ENCODE results near the gene PCYT1A.

The PCYT1A gene

GRCh38 chr3:196281962-196282361, 5.6 kb downstream of the PCYT1A start:
- TF ChIP-seq POLR2AphosphoS5 (IDR thresholded peaks at IDR 0.05; ENCODE audit: low read depth, low read length) (no peak), FOXP2 (optimal IDR thresholded peaks at IDR 0.05; ENCODE audit: borderline replicate concordance, extremely low read depth, extremely low read length, insufficient read depth) (no peak)

DNA sequence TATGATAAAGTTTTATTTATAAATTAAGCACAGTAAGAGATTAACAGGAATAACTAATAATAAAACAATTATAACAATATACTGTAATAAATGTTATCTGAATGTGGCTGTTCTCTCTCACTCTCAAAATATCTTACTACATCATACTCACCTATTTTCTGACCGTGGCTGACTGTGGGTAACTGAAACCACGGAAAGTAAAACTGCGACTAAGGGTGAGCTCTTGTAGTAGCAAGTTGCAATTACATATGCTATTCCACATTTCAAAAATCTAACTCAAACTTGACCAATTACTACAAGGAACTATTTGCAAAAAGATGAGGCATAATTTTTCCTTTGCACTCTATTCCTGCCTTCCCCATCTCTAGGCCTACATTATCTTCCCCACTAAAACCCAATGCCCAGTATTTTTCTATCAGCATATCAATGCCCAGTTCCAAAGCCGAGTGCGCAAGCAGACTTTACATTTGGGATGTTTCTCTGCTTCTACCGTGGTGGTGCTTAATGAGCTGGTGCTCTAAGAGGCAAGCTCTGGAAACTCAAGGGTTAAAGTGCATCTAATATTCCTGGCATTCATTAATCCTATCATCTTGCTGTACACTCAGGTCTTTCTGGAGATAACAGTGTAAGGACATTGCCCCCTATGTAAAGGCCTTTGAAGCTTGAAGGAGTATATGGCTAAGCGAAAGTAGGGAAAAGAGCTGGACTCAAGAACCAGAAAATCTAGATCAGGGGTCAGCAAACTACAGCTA, 6.7 kb downstream of the PCYT1A start:
- TF ChIP-seq TAF1 (IDR thresholded peaks at IDR 0.05; ENCODE audit: borderline replicate concordance, insufficient read depth, low read length), result no peak
- TF ChIP-seq, protein P1, sequence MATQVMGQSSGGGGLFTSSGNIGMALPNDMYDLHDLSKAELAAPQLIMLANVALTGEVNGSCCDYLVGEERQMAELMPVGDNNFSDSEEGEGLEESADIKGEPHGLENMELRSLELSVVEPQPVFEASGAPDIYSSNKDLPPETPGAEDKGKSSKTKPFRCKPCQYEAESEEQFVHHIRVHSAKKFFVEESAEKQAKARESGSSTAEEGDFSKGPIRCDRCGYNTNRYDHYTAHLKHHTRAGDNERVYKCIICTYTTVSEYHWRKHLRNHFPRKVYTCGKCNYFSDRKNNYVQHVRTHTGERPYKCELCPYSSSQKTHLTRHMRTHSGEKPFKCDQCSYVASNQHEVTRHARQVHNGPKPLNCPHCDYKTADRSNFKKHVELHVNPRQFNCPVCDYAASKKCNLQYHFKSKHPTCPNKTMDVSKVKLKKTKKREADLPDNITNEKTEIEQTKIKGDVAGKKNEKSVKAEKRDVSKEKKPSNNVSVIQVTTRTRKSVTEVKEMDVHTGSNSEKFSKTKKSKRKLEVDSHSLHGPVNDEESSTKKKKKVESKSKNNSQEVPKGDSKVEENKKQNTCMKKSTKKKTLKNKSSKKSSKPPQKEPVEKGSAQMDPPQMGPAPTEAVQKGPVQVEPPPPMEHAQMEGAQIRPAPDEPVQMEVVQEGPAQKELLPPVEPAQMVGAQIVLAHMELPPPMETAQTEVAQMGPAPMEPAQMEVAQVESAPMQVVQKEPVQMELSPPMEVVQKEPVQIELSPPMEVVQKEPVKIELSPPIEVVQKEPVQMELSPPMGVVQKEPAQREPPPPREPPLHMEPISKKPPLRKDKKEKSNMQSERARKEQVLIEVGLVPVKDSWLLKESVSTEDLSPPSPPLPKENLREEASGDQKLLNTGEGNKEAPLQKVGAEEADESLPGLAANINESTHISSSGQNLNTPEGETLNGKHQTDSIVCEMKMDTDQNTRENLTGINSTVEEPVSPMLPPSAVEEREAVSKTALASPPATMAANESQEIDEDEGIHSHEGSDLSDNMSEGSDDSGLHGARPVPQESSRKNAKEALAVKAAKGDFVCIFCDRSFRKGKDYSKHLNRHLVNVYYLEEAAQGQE (IDR thresholded peaks at IDR 0.05; ENCODE audit: insufficient read depth in 1 of 2, low read depth in 2 of 2, low read length in 2 of 2), result no peak
- no peak for TF ChIP-seq POLR2AphosphoS5 (IDR thresholded peaks at IDR 0.05; ENCODE audit: low read depth, low read length)
- TF ChIP-seq SIN3A (IDR thresholded peaks at IDR 0.05; ENCODE audit: borderline replicate concordance, insufficient read depth, low read length), result no peak
- TF ChIP-seq FOXP2 (optimal IDR thresholded peaks at IDR 0.05; ENCODE audit: borderline replicate concordance, extremely low read depth, extremely low read length, insufficient read depth), result no peak

DNA sequence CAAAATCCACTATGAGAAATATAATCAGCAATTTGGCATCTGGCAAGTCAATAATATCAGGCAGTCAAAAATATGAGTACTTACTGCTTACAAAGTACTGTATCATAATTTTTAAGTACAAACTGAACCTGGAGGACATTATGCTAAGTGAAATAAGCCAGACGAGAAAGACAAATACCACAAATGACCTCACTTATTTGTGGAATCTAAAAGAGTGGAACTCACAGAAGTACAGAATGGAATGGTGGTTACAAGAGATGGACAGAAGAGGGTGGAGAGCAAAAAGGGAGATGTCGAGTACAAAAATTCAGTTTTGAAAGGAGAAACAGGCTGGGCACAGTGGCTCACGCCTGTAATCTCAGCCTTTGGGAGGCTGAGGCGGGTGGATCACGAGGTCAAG, 12.4 kb downstream of the PCYT1A start:
- no peak for TF ChIP-seq SIN3A (IDR thresholded peaks at IDR 0.05; ENCODE audit: borderline replicate concordance, insufficient read depth, low read length)
- TF ChIP-seq TAF1 (IDR thresholded peaks at IDR 0.05; ENCODE audit: borderline replicate concordance, insufficient read depth, low read length), result no peak
- no peak for TF ChIP-seq FOXP2 (optimal IDR thresholded peaks at IDR 0.05; ENCODE audit: borderline replicate concordance, extremely low read depth, extremely low read length, insufficient read depth)
- no peak for TF ChIP-seq POLR2AphosphoS5 (IDR thresholded peaks at IDR 0.05; ENCODE audit: low read depth, low read length)
- TF ChIP-seq, protein P1 (IDR thresholded peaks at IDR 0.05; ENCODE audit: insufficient read depth in 1 of 2, low read depth in 2 of 2, low read length in 2 of 2), result no peak

DNA sequence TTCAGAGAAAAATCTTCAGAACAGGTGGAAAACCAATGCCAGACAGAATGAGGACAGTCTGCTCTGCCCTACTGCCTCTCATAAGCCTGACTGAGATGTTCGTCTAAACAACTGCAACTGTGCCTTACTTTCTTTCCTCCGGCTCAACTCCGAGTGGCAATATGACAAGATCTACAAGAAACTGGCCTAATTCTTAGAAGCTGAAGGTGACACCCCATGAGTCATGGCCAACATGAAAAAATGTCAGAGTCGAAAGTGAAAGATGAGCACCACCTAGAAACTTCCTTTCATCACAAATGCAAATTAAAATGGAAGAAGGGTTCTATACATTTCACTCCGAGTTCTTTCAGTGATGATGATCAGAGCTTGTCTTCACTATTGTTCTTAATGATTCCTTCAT, 12.9 kb downstream of the PCYT1A start:
- TF ChIP-seq POLR2AphosphoS5 (IDR thresholded peaks at IDR 0.05; ENCODE audit: low read depth, low read length), result no peak
- no peak for TF ChIP-seq TAF1 (IDR thresholded peaks at IDR 0.05; ENCODE audit: borderline replicate concordance, insufficient read depth, low read length)
- TF ChIP-seq, protein P1 (IDR thresholded peaks at IDR 0.05; ENCODE audit: insufficient read depth in 1 of 2, low read depth in 2 of 2, low read length in 2 of 2), result no peak
- no peak for TF ChIP-seq SIN3A (IDR thresholded peaks at IDR 0.05; ENCODE audit: borderline replicate concordance, insufficient read depth, low read length)
- TF ChIP-seq FOXP2 (optimal IDR thresholded peaks at IDR 0.05; ENCODE audit: borderline replicate concordance, extremely low read depth, extremely low read length, insufficient read depth), result no peak

DNA sequence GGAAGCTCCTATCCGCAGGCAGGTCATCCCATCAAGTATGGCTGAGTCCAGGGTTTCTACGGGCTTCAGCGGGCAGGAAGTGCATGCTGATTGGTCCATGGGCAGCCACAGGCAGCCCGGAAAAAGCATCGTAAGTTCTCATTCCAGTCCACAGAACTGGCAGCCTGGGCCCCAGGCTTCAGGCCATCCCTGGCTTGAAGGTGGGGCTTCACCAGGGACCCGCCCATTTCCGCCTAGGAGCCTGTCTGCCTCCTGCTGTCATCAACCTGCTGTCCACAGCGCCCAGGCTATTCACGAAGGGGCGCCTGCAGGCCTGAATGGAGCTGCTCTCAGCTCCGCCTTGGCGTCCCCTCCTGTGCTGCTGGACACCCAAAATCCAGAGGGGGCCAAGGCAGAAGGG, 13.9 kb downstream of the PCYT1A start:
- TF ChIP-seq SIN3A (IDR thresholded peaks at IDR 0.05; ENCODE audit: borderline replicate concordance, insufficient read depth, low read length) (no peak), POLR2AphosphoS5 (IDR thresholded peaks at IDR 0.05; ENCODE audit: low read depth, low read length) (no peak), FOXP2 (optimal IDR thresholded peaks at IDR 0.05; ENCODE audit: borderline replicate concordance, extremely low read depth, extremely low read length, insufficient read depth) (no peak)

DNA sequence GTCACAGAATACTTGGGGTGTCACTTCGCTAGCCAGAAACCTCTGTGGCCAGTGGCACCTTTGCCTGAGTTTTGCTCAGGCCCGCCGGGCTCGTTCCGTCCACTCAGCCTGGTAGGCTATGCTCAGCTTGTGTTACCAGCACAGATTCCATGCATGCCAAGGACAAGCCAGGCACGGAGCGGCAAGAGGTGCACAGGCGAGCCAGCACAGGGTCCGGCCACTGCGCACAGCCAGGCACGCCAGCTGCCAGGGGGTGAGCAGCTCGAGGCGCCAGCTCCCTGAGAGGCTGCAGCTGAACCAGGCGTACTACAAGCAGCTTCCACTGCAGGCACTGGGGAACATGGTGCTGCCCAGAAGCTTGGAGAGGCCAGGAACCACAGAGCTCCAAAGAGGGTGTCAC, 14.7 kb downstream of the PCYT1A start:
- TF ChIP-seq SIN3A (IDR thresholded peaks at IDR 0.05; ENCODE audit: borderline replicate concordance, insufficient read depth, low read length), result no peak
- TF ChIP-seq, protein P1 (IDR thresholded peaks at IDR 0.05; ENCODE audit: insufficient read depth in 1 of 2, low read depth in 2 of 2, low read length in 2 of 2), result no peak
- no peak for TF ChIP-seq POLR2AphosphoS5 (IDR thresholded peaks at IDR 0.05; ENCODE audit: low read depth, low read length)
- TF ChIP-seq TAF1 (IDR thresholded peaks at IDR 0.05; ENCODE audit: borderline replicate concordance, insufficient read depth, low read length), result no peak
- TF ChIP-seq FOXP2 (optimal IDR thresholded peaks at IDR 0.05; ENCODE audit: borderline replicate concordance, extremely low read depth, extremely low read length, insufficient read depth), result no peak
